PC-3 (cell line): Measurements from ENCODE around the gene RAB3GAP2.

Experiments
- EZH2 ChIP-seq: fragments of 300-600 bp; sonication (generic); IDR thresholded peaks from one replicate; pipeline ENCODE4 v1.6.1; 2017; ENCODE audit warnings: antibody characterized with exemption, mild to moderate bottlenecking, low read length; ENCODE audit not compliant: unreplicated experiment
- EZH2phosphoT487 ChIP-seq: fragments of 300-600 bp; sonication (generic); IDR thresholded peaks from 2 replicates; pipeline ENCODE4 v1.6.1; 2018; ENCODE audit warnings: mild to moderate bottlenecking, antibody characterized with exemption, low read length, borderline replicate concordance
- TF ChIP-seq, protein P1 (sequence below): fragments of 300-600 bp; sonication (generic); conservative IDR thresholded peaks from 2 replicates; pipeline ENCODE4 v1.5.1; 2017; ENCODE audit warnings: antibody characterized with exemption, low read depth, mild to moderate bottlenecking, low read length

DNA sequence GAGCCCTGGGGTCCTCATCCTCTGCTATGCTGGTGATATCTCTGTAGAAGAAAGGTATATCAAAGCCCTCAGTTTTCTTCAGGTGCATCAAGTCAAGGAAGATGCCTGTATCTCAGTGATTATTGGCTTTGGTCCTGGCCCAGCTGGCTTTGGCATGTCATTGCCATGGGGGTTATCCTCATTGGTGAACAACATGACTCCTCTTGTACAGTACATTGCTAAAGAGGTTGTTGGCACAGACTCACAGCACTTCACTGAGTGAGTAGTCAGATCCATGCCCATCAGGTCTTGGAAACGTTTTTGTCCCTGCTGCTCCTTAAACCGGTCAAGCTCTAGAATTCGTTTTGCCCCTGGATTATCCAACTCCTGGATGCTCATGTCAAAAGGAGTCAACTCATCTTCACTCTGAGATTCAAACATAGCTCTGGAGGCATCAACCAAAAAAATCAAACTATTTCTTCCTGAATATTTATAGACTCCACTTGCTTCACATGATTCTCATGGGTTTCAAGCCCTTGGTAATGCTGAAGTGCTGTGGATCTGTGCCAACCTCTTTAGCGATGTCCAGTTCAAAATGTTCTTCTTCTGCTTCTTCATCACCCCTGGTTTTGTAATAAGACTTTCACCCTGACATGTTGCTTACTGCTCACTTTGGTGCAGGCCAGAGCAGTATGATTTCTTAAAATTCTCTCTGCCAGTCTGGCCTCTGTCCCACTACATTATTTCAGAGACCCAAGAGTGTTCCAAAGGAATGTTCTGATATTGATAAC, 43.0 kb upstream of the RAB3GAP2 start:
- TF ChIP-seq, protein P1, sequence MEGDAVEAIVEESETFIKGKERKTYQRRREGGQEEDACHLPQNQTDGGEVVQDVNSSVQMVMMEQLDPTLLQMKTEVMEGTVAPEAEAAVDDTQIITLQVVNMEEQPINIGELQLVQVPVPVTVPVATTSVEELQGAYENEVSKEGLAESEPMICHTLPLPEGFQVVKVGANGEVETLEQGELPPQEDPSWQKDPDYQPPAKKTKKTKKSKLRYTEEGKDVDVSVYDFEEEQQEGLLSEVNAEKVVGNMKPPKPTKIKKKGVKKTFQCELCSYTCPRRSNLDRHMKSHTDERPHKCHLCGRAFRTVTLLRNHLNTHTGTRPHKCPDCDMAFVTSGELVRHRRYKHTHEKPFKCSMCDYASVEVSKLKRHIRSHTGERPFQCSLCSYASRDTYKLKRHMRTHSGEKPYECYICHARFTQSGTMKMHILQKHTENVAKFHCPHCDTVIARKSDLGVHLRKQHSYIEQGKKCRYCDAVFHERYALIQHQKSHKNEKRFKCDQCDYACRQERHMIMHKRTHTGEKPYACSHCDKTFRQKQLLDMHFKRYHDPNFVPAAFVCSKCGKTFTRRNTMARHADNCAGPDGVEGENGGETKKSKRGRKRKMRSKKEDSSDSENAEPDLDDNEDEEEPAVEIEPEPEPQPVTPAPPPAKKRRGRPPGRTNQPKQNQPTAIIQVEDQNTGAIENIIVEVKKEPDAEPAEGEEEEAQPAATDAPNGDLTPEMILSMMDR, result no peak
- TF ChIP-seq EZH2 (no peak), EZH2phosphoT487 (no peak)
